OCI-LY3 (cell line): ENCODE results near the gene KYAT1.

ENCODE experiments used
- EZH2phosphoT487 ChIP-seq: fragments of 200-600 bp; shearing (Covaris generic); IDR thresholded peaks from 2 replicates; pipeline ENCODE4 v1.6.1; 2018; ENCODE audit warnings: antibody characterized with exemption, mixed run types, low read depth
- TF ChIP-seq, protein P1 (sequence below): fragments of 200-600, 300-600 bp; sonication (generic); IDR thresholded peaks from 2 replicates; pipeline ENCODE4 v1.5.1; 2014; ENCODE audit warnings: antibody characterized with exemption, low read length, low read depth

GRCh38 chr9:128917151-128917849 lies 35.5 kb upstream of the KYAT1 start:
- TF ChIP-seq, protein P1, sequence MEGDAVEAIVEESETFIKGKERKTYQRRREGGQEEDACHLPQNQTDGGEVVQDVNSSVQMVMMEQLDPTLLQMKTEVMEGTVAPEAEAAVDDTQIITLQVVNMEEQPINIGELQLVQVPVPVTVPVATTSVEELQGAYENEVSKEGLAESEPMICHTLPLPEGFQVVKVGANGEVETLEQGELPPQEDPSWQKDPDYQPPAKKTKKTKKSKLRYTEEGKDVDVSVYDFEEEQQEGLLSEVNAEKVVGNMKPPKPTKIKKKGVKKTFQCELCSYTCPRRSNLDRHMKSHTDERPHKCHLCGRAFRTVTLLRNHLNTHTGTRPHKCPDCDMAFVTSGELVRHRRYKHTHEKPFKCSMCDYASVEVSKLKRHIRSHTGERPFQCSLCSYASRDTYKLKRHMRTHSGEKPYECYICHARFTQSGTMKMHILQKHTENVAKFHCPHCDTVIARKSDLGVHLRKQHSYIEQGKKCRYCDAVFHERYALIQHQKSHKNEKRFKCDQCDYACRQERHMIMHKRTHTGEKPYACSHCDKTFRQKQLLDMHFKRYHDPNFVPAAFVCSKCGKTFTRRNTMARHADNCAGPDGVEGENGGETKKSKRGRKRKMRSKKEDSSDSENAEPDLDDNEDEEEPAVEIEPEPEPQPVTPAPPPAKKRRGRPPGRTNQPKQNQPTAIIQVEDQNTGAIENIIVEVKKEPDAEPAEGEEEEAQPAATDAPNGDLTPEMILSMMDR: no peak
- no peak for TF ChIP-seq EZH2phosphoT487
